Activated CD4-positive, CD25-positive, alpha-beta regulatory T cell (primary cell): ENCODE results near the gene EFCAB6.

Experiments used
- DNase-seq, 4 experiments: peaks; one replicate each; lab custom pipeline; 2025; lab: John Stamatoyannopoulos, UW

Gene EFCAB6

GRCh38 chr22:43583501-43583900 lies 228.6 kb downstream of the EFCAB6 start:
- DNase-seq, result no peak

DNA sequence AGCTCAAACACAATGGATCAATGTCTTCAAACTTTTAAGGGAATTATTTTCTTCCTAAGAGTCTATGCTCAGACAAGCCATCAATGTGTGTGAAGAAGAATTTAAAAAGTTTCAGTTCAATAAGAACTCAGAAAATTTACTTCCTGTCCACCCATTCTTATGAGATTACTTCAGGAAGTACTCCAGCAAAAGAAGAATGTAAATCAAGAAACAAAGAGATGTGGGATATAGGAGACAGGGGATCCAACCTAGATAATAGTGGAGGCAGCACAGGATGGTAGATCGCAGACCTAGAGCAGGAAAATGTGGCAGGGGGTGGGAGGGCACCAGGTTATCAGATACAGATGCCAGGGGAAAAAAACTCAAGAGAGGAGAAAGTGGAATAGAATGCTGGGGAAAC lies 229.7 kb downstream of the EFCAB6 start:
- DNase-seq, result no peak

DNA sequence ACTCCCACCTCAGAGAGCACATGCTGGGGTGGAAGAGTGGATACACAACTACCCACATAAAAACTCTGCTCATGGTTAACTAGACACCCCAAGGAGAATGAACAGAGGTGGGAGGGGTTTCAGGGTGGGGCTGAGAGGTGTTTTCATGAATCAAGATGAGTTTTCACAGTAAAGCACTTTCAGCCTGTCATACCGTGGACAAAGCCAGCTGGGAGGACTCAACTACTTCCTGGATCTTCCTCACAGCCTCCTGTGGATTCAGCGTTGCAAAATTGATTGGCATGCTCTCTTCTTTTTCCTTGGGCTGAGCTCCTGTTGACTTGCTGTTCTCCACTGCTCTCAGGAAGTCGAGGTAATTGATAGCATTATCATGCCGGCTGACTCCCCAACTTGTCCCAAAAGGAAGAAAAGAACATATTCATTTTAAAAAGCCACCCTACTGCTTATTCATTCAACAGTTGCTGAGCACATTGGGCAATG lies 231.8 kb downstream of the EFCAB6 start:
- no peak for DNase-seq

GRCh38 chr22:43574738-43575137 lies 237.4 kb downstream of the EFCAB6 start:
- DNase-seq, result no peak

GRCh38 chr22:43572710-43573109 lies 239.4 kb downstream of the EFCAB6 start:
- DNase-seq, result no peak

DNA sequence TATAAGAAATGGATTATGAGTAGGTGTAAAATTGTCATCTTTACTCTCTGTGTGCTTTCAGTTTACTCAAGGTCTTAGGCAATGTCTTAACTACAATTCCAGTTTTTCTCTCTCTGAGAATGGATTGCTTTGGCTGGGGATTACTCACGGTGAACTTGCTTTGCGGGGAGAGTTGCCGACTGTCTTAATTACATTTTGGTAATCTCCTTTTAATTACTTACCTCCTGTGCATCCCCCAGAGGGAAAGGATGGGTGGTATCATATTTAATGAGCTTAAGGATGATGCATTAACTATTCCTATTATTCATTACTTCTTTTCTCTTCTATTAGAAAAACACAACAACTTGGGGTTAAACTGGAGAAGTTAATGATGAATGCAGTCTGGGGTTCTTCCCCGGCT lies 240.9 kb downstream of the EFCAB6 start:
- DNase-seq, result no peak

DNA sequence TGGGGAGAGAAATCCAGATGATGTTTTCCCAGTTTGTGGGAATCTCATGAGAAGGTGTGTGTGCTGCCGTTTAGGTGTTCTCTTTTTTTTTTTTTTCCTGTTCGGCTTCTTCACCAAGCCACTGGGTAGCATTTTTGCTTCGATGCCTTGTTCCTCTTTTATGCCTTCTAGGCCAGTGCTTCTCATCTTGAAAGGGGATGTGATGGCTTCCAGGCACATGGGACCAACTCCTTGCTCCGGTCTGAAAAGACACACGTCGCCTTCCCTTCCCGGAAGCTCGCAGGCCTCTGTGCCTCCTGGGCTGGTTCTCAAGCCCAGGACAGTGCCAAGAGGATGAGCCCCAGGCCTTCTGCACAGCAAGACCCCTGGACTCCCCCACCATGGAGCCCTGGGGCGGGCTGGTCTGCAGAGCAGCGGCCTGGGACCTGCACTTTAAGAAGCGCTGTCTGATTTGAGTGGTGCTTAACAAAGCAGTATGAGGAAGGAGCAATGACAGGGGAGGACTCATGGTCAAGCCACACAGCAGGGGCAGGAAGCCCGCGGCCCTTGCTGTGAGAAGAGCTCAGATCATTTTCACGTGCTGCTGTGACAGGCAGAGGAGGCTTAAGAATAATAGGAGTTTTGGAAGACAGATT lies 241.5 kb downstream of the EFCAB6 start:
- DNase-seq, result no peak

DNA sequence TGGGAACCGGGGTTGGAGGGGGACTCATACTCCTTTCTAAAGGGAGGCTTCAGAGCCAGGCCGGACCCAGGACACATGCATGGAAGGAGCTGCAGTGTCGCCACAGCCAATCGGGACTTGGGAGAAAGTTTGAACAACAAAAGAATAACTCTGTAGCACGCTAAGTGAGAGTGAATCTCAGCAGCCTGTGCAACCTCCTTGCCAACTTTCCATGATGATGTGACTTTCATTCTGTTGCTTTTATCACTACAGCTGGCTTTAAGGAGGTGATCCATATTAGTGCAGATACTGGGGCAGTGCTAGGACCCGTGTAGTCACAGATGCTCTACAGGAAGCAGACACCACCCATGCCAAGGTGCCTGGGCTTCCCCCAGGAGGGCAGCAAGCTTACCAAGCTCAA lies 243.0 kb downstream of the EFCAB6 start:
- DNase-seq, result no peak

DNA sequence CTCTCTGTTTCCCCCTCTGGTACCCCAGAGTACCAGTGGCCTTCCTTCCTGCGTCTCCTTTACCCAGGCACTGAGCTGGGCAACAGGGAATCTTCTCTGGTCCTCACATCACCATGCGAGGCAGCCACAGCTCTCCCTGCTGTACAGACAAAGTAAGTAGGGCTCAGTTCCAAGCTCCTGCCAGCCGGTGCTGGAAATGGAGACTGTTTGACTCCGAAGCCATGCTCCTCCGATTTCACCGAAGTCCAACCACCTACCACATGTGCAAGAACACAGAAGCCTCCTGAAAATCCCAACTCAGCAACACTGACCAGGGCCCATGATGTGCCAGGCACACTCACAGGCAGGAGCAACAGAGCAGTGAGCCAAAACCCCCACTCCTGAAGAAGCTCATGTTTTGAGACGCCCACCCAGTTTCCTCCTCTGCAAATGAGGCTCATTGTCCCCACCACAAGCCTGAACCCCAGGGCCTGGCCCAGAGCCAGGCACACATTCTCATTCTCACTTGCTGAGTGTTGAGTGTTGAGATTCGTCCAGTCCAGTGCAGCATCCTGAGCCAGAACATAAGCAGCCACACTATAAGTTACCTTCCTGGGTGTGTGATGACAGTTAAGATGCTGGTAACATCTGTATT lies 244.3 kb downstream of the EFCAB6 start:
- DNase-seq, result no peak

DNA sequence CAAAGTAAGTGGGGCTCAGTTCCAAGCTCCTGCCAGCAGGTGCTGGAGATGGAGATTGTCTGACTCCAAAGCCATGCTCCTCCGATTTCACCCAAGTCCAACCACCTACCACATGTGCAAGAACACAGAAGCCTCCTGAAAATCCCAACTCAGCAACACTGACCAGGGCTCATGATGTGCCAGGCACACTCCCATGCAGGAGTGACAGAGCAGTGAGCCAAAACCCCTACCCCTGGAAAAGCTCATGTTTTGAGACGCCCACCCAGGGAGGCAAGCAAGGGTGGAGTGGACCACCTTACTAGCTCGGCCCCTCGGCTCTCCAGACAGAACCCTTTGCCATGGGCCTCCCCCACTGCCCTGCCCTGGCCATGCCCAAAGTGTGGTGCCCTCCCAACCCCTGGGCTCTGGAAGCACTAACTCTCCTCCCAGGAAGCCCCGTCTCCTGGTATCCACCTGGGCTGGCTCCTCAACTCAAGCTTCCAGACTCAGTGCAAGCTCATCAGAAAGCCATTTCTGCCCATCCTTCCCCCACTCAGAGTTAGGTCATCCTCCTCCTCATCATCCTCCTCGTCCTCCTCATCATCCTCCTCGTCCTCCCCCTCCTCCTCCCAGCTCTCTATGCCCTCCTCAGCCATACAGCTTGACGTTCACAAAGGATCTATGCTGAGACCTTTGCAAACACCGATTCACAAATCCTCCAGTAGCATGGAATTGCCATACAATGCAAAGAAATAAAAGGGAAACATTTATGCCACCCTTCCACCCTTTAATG lies 245.4 kb downstream of the EFCAB6 start:
- DNase-seq, result no peak

DNA sequence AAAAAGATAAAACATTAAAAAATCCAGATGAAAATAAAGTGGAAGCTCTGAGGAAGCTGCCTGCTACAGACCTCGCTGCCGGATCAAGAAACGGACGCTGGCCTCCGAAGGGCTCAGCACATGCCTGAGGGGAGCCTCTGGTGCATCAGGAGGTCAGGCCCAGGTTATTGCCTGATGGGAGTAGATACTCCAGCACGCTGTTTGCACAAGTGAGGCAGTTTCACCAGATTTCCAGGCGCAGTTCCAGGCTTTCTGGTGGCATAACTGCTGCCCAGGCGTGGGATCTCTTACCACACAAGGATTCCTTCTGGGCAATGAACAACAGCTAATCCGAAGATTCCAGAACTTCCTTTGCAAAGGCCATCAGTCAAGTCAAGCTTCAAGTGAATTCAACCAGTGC lies 246.1 kb downstream of the EFCAB6 start:
- DNase-seq, result no peak

DNA sequence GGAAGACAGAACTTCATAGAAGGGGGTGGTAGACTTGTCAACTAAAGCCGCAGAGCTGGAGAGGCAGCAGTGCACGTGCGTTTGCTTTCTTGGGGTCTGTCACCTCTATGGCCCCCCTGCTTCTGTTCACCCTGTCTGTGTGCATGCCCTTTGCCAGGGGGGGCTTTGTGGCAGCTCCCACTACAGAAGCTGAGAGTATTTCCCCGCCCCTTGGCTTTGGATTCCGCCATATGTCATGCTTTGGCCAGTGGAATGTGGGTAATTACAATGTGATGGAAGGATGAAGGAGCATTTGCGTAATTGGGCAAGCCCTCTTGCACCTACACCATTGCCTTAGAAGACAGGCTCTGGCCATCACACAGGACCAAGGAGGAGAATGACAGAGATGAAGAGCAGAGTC lies 247.2 kb downstream of the EFCAB6 start:
- no peak for DNase-seq

- DNase-seq, result no peak
Measured at GRCh38 chr22:43563571-43563970, 248.5 kb downstream of the EFCAB6 start.

DNA sequence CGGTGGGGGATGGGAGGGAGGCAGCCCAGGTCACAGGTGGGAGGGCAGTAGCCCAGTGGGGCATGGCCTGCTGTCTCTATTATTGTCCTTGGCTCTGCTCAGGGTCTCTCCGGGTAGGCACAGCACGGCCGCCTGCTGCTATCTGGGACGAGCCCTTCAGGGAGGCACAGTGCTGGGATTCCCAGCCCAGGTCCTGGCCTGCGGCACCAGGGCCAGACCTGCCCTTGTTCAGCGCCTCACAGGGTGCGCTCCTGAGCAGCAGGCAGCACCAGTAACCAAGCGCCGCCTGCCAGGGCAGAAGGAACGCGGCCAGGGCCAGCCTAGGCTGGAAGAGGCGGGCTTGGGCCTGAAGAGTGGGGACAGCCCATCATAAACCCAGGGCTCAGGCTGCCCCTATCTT lies 249.3 kb downstream of the EFCAB6 start:
- no peak for DNase-seq

- no peak for DNase-seq
Measured at GRCh38 chr22:43561415-43562178, 250.5 kb downstream of the EFCAB6 start.

- no peak for DNase-seq
Measured at GRCh38 chr22:43560651-43561050, 251.5 kb downstream of the EFCAB6 start.

GRCh38 chr22:43555561-43556515 lies 256.3 kb downstream of the EFCAB6 start:
- no peak for DNase-seq

- no peak for DNase-seq
Measured at GRCh38 chr22:43554694-43555365, 257.3 kb downstream of the EFCAB6 start.

GRCh38 chr22:43554259-43554636 lies 257.9 kb downstream of the EFCAB6 start:
- no peak for DNase-seq

DNA sequence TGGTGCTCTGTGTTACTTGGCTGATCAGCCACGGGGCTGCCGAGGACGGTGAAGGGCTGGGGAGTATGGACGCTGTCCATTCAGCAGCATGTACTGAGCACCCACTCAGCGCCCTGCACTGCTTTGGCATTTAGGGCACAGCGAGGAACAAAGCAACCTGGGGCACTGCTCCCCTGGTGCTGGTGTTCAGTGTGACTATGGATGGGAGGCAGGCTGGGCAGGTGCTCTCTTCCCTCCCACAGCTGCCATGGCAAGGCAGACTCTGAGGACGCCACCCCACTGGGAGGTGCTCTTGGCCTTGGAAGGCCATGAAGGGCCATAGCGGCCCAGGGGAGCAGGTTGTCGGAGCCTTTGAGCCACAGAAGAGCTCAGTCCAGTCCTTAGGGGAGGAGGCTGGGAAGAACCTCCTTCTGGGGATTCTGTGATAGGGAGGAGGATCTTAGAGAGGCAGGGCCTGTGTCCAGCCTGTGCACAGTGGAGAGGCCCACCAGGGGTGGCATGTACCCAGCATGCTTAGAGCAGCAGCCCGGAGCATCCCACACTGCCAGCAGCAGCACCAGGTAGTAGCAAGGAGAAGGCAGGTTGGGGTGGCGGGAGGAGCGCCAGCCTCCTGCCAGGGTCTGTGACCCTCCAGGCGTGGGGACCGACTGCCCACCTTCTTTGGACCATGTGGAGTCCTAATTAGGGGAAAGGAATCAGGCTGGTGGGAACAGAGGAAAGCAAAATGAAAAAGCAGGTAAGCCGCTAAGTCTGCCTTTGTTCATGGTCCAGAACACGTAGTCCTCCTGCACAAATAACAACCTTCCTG lies 258.4 kb downstream of the EFCAB6 start:
- no peak for DNase-seq
